GM06990 (cell line): Measurements from ENCODE around the gene CCSER2.

Experiments
- DNase-seq: peaks from one replicate; pipeline ENCODE4 v3.0.0-alpha.2; 2011; ENCODE audit not compliant: insufficient read length; ENCODE audit errors: extremely low read depth
- H3K27me3 ChIP-seq: replicated peaks from 2 replicates; pipeline ENCODE4 v1.6.0; 2011; ENCODE audit warnings: low read length; ENCODE audit not compliant: control insufficient read depth, insufficient read depth
- H3K36me3 ChIP-seq: 2 replicates; pipeline ENCODE4 v1.5.1; 2011; ENCODE audit warnings: low read length; ENCODE audit not compliant: control insufficient read depth, insufficient read depth
- H3K4me3 ChIP-seq: replicated peaks from 2 replicates; pipeline ENCODE4 v1.5.1; 2011; ENCODE audit warnings: low read depth, mild to moderate bottlenecking, control low read depth, low read length
- TF ChIP-seq, protein P1 (sequence below): IDR thresholded peaks from 2 replicates; pipeline ENCODE4 v1.5.1; 2011; ENCODE audit warnings: low read length, control low read depth, mild to moderate bottlenecking, inconsistent platforms; ENCODE audit not compliant: insufficient read depth, poor library complexity, severe bottlenecking

The CCSER2 gene

DNA sequence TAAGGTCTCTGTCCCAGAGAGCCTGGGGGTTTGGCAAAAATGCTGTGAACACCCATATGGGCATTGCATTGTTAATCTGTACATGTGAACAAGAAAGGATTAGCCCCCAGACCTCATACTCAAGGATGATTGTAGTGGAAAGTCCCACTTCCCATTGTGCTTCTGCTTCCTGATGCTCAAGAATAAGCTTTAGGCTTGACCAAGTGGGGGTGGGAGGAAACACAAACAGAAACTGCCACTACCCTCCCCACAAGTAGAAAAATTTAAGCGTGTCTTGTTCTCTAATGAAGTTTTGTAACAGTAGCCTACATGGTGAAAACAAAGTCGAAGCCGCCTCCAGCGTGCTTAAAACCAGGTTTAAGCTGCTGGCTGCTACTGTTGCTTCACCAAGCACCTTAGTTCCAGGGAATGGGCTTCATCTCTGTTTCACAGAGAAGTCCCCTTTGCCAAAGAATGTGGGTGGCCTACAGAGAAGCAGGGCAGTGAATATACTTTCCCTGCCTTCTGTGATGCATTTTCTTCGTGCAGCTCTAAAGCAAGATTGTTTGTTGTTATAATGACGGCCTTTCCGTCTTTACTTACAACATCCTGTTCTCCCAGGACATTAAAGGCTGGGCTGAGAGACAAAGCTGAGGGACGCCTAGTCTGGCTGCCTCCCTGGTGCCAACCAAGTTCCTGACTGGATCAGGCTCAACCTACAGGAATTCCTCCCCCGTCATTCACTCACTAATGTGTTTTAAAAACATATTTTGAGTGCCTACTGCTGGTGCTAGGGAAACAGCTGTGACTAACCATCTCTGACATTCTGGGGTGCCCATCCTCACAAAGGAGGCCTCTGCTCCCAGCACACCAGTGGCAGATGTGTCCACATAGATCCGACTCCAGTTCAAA, 32.1 kb upstream of the CCSER2 start:
- no peak for DNase-seq
- H3K4me3 ChIP-seq = no peak overlapping the region
- TF ChIP-seq, protein P1, sequence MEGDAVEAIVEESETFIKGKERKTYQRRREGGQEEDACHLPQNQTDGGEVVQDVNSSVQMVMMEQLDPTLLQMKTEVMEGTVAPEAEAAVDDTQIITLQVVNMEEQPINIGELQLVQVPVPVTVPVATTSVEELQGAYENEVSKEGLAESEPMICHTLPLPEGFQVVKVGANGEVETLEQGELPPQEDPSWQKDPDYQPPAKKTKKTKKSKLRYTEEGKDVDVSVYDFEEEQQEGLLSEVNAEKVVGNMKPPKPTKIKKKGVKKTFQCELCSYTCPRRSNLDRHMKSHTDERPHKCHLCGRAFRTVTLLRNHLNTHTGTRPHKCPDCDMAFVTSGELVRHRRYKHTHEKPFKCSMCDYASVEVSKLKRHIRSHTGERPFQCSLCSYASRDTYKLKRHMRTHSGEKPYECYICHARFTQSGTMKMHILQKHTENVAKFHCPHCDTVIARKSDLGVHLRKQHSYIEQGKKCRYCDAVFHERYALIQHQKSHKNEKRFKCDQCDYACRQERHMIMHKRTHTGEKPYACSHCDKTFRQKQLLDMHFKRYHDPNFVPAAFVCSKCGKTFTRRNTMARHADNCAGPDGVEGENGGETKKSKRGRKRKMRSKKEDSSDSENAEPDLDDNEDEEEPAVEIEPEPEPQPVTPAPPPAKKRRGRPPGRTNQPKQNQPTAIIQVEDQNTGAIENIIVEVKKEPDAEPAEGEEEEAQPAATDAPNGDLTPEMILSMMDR = no peak
- no peaks in the 10 kb centered on the region; the same call in 1 of the 2 replicates for H3K27me3 ChIP-seq
- H3K36me3 ChIP-seq = no peaks in the 10 kb centered on the region

DNA sequence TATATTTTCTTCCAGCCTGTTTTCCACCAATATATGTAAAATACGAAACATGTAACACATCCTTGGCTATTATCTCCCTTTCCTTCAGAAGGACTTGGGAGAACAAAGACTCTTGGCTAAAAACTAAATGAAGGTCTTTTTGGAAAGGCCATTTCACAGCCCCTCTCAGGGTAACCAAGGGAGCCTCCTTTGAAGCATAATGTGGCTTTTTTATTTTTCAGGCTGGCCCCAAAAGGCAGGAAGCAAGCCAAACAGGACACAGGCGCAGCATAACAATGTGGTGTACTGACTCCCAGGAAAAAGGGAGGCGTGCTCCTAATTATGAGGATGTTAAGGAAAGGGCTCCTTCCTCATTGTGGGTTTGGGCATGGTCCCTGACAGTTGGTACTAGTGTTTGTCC, 30.3 kb upstream of the CCSER2 start:
- TF ChIP-seq, protein P1 = no peak
- no peak for DNase-seq
- Histone ChIP-seq H3K27me3 (no peaks in the 10 kb centered on the region; the same call in 1 of the 2 replicates), H3K36me3 (no peaks in the 10 kb centered on the region), H3K4me3 (no peak overlapping the region)

DNA sequence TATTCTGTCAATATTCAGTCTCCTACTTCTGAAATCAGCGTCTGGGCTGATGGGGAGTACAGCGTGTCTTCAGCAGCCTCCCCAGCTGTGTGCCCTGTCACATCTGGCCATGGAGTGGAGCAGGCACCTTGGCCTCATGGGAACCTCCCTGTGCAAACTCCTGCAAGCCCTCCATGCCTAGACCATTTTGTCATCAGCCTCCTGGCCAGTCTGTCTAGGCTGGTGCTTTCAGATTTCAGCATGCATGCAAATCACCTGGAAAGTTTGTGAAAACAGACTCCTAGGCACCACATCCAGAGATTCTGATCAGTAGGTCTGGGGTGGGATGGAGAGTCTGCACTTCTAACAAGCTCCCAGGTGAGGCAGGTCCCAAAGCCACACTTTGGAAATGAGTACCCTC, 26.2 kb upstream of the CCSER2 start:
- Histone ChIP-seq H3K4me3 (no peak overlapping the region), H3K27me3 (no peaks in the 10 kb centered on the region; the same call in 1 of the 2 replicates), H3K36me3 (no peaks in the 10 kb centered on the region)
- TF ChIP-seq, protein P1 = no peak
- DNase-seq = no peak

DNA sequence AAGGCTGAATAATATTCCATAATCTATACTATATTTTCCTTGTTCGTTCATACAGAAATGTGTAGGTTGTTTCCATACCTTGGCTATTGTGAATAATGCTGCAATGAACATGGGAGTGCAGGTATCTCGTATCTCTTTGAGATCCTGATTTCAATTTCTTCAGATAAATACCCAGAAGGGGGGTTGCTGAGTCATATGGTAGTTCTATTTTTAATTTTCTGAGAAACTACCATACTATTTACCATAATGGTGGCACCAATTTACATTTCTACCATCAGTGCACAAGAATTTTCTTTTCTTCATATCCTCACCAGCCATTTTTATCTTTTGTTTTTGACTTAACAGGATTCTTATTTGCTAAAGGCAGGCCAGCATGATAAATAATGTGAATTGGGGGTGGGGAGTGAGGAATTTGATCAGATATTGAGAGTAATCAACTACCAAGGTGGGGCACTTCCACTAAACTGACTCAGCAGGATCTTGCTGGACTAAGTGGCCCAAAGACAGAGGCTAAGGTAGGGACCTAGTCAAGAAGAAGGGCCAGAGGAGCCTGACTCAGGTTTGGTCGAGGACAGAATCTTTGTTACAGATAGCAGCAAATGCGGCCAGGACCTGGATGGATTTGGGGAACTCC, 21.5 kb upstream of the CCSER2 start:
- Histone ChIP-seq H3K36me3 (no peaks in the 10 kb centered on the region), H3K27me3 (no peaks in the 10 kb centered on the region), H3K4me3 (no peak overlapping the region)
- no peak for DNase-seq
- TF ChIP-seq, protein P1 = no peak

DNA sequence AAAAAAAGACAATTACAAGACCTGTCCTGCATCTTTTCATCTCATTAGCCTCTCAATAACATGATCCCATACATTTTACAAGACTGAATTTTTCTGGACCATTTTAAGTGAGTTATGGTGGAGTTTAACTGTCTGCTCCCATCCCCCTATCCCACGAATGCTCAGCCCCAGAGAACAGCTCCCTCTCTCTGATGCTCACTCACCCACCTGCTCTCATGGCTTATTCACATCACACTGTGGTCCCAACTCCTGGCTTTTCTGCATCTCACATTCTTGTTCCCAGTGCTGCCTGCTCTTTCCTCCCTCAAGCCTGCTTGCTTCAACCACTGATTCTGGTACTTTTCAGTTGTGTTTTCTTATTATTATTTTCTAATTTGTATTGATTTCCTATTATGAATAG, 20.4 kb upstream of the CCSER2 start:
- no peaks in the 10 kb centered on the region for H3K27me3 ChIP-seq
- no peak for DNase-seq
- TF ChIP-seq, protein P1 = no peak
- no peak overlapping the region for H3K4me3 ChIP-seq
- H3K36me3 ChIP-seq = no peaks in the 10 kb centered on the region
